Gastroesophageal sphincter (tissue), 3 donors: ENCODE data around the gene DNAJB1.

Source experiments
- CTCF ChIP-seq, 4 experiments: fragments of 200-600 bp in 2 of 4; fragments of 450-650 bp in 2 of 4; sonication (generic) in 1 of 4; IDR thresholded peaks; one replicate each; pipeline ENCODE4 v1.5.1; 2017 to 2019; ENCODE audit warnings: antibody characterized with exemption in 4 of 4, mild to moderate bottlenecking in 2 of 4, moderate library complexity in 2 of 4
- POLR2A ChIP-seq, 2 donors: fragments of 450-650 bp; IDR thresholded peaks; one replicate each; pipeline ENCODE4 v1.6.1; 2017; ENCODE audit warnings: antibody characterized with exemption in 2 of 2, mild to moderate bottlenecking in 2 of 2, moderate library complexity in 1 of 2

GRCh38 chr19:14561847-14562351, 43.7 kb upstream of the DNAJB1 start:
- no peak for TF ChIP-seq POLR2A (IDR thresholded peaks at IDR 0.05)
- no peak for TF ChIP-seq CTCF (IDR thresholded peaks at IDR 0.05)
